ENCODE measurements around the gene SH3BP2.

The SH3BP2 gene

DNA sequence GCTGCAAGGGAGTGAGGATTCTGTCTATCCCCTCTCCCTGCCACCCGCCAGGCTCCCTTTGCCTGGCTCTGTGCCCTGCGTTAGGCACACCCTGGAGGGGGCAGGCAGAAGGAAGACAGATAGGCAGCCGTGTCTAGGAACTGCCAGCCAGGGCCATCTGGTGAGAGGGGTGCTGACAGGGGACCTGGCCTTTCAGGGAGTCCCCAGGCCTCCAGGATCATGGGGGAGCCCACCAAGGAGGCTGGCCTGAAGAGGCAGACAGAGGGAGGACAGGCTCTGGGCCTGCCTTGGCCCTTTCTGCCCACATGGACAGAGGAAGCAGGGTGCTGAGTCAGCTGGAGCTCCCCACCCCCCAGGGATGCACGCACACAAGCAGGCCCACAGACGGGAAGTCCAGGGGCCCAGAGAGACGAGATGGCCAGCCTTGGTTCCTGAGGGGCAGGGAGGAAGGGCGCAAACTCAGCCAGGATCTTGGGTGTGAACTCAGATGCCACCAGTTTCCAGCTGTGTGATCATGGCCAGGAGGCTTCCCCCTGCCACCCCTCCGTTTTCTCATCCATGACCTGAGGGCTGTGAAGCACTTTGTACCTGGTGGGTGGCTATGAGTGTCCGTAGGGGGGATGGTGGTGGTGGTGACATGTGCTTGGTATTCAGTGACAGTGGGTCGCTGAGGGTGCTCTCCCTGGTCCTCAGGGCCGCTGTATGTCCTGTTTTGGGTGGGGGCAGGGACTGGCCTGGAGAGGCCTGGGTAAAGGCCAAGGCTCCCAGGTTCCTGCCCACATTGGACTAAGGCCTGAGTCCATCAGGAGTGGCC is 1.8 kb downstream of the SH3BP2 start:
- Histone ChIP-seq H3K9me3 (ENCODE audit: control insufficient read depth, low read depth, low read length) (no peaks in the 10 kb centered on the region), H3K36me3 (ENCODE audit: control insufficient read depth, low read depth, low read length) (no peaks in the 10 kb centered on the region), H3K27ac (ENCODE audit: low read length) (no peak overlapping the region), H3K4me1 (ENCODE audit: control insufficient read depth, low read depth, low read length) (peaks cover 12% of the 10 kb centered on the region), H3K27me3 (ENCODE audit: control insufficient read depth, insufficient read depth, low read length) (peaks cover 28% of the 10 kb centered on the region), H3K9ac (ENCODE audit: low read length) (no peak overlapping the region), H3K4me3 (ENCODE audit: low read length) (no peak overlapping the region)

DNA sequence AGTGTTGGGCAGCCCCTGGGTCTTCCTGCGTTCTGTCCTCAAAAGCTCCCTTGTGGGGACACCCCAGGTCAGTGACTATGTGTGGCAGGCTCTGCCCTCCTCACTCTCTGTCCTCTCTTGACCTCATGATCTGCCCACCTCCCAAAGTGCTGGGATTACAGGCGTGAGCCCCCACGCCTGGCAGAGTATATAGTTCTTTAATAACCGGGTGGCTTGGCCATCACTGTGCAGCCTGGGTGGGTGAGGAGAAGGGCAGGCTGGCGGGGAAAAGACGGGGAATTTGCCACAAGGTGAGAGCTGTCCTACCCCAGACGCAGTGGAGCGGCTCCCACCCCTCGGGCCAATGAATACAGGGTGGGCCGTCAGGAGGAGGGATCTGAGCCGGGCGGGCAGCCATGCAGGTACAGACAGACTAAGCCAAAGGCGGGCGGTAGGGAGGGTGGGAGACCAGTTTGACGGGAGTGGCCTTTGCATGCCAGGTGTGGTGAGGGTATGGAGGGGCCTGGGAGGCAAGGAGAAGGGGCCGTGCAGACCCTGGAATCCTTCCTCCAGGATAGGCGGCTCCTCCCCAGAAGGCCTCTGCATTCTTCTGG is 2.5 kb downstream of the SH3BP2 start:
- no peaks in the 10 kb centered on the region for H3K36me3 ChIP-seq (ENCODE audit: control insufficient read depth, low read depth, low read length)
- H3K27ac ChIP-seq (ENCODE audit: low read length): no peak overlapping the region
- no peak overlapping the region for H3K9ac ChIP-seq (ENCODE audit: low read length)
- no peaks in the 10 kb centered on the region for H3K9me3 ChIP-seq (ENCODE audit: control insufficient read depth, low read depth, low read length)
- H3K4me1 ChIP-seq (ENCODE audit: control insufficient read depth, low read depth, low read length): peaks cover 12% of the 10 kb centered on the region
- peaks cover 28% of the 10 kb centered on the region for H3K27me3 ChIP-seq (ENCODE audit: control insufficient read depth, insufficient read depth, low read length)
- H3K4me3 ChIP-seq (ENCODE audit: low read length): no peak overlapping the region

DNA sequence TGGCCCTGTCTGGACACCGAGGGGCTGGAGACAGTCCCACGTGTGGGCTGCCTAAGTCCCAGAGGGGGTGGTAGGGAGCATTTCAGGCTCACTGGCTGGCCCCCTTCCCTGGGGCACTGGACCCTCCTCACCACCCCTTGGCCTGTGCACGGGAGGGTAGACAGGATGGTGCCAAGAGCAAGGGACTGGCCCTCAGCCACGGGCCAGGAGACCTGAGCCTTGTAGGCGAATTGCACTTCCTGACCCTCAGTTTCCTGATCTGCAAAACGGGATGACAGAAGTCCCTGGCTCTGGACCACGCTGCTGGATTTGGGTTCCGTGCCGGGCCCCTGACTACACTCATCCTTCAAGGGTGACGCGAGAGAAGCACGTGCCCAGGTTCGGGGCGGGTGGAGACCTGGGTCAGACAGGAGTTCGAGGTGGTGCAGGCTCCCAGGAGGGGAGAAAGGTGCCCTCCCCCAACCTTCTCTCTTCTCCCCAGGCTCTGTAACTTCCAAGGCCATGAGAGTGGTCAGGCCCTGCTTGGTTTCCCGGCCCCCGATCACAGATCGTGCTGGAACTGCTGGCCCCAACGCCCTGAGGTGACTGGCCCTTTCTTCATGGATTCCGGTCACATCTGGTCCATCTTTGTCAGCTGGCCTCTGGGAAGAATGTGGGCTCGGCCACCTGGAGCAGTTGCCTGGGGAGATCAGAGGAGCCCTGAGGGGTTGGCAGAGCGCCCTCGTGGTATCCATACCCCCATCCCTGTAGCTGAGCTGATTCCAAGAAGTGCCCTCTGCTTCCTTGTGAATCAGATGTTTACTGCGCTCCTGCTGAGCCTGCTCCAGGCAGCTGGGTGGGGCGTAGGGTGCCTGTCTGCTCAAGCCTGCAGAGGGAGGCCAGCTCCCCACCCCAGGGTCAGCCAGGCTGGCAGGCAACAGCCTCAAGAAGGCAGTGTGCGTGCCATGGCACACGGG is 3.3 kb downstream of the SH3BP2 start:
- no peaks in the 10 kb centered on the region for H3K36me3 ChIP-seq (ENCODE audit: control insufficient read depth, low read depth, low read length)
- no peak overlapping the region for H3K9ac ChIP-seq (ENCODE audit: low read length)
- no peak overlapping the region for H3K27ac ChIP-seq (ENCODE audit: low read length)
- H3K4me3 ChIP-seq (ENCODE audit: low read length): no peak overlapping the region
- peaks cover 15% of the 10 kb centered on the region for H3K4me1 ChIP-seq (ENCODE audit: control insufficient read depth, low read depth, low read length)
- H3K9me3 ChIP-seq (ENCODE audit: control insufficient read depth, low read depth, low read length): no peaks in the 10 kb centered on the region
- H3K27me3 ChIP-seq (ENCODE audit: control insufficient read depth, insufficient read depth, low read length): peaks cover 28% of the 10 kb centered on the region

DNA sequence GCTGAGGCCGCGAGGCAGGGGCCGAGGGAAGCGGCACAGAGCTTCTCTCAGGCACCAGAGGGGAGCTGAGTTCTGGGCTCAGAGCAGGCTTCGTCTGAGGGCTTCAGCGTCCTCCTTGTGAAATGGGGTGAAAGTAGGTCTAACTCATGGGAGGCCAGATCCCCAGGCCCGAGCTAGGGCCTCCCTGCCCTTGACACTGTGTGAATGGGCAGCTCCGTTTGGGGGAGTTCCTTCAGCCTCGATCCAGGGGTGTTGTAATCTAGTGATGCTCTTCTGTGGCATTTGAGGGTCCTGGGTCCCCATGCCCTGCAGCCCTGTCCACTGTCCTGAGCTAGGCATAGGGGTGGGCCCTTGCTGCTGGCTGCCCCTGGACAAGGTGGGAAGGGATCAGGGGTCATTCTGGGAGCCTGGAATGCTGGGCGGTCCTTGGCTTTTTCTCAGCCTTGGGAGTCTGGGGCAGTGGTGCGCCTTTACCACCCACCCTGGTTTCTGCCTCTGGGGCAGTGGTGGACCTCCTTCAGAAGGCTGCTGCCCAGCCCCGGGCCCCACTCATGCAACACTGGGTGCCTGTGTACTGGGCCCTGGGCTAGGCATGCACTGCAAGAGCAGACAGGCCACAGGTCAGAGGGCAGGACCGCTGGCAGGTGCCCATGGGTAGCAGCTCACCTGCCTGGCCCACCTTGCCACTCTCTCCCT is 4.1 kb downstream of the SH3BP2 start:
- Histone ChIP-seq H3K9ac (ENCODE audit: low read length) (no peak overlapping the region), H3K9me3 (ENCODE audit: control insufficient read depth, low read depth, low read length) (no peaks in the 10 kb centered on the region), H3K4me3 (ENCODE audit: low read length) (no peak overlapping the region), H3K4me1 (ENCODE audit: control insufficient read depth, low read depth, low read length) (peaks cover 11% of the 10 kb centered on the region), H3K27ac (ENCODE audit: low read length) (no peak overlapping the region), H3K27me3 (ENCODE audit: control insufficient read depth, insufficient read depth, low read length) (peaks cover 22% of the 10 kb centered on the region), H3K36me3 (ENCODE audit: control insufficient read depth, low read depth, low read length) (no peaks in the 10 kb centered on the region)

DNA sequence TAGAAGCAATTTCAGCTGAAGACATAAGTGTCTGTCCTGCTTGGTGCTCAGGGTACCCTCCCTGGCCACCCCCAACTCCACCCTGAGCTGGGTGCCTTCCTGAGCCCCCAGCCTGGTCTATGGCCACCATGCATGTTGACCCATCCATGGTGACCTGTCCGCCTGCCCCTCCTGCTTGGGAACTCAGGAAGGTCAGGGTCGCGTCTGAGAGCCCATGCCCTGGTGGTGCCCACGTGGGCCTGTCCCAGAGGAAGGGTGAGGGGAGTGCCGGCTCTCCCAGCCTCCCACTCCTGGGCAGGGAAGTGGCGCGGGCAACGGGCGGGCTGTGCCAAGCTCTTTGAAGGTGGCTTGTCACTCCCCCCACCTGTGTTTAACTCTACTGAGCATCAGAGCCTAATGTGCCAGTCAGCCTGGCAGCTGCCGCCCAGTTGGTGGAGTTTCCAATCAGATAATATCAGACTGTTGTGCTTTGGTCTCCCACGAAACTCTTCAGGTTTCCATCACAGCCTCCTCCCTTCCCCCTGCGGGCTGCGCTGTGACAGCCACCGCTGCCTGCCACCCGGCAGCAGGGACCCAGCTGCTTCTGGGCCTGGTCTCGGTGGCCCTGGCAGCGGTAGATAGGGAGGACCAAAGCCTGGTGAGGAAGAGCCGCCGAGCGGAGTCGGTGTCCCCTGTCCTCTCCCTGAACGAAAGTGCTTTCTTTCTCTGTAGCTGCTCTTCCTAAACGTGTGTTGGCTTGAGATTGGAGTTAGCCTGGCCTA is 4.8 kb downstream of the SH3BP2 start:
- no peak overlapping the region for H3K27ac ChIP-seq (ENCODE audit: low read length)
- H3K27me3 ChIP-seq (ENCODE audit: control insufficient read depth, insufficient read depth, low read length): peaks cover 16% of the 10 kb centered on the region
- no peak overlapping the region for H3K9ac ChIP-seq (ENCODE audit: low read length)
- no peaks in the 10 kb centered on the region for H3K36me3 ChIP-seq (ENCODE audit: control insufficient read depth, low read depth, low read length)
- peaks cover 8% of the 10 kb centered on the region for H3K4me1 ChIP-seq (ENCODE audit: control insufficient read depth, low read depth, low read length)
- no peaks in the 10 kb centered on the region for H3K9me3 ChIP-seq (ENCODE audit: control insufficient read depth, low read depth, low read length)
- H3K4me3 ChIP-seq (ENCODE audit: low read length): no peak overlapping the region

DNA sequence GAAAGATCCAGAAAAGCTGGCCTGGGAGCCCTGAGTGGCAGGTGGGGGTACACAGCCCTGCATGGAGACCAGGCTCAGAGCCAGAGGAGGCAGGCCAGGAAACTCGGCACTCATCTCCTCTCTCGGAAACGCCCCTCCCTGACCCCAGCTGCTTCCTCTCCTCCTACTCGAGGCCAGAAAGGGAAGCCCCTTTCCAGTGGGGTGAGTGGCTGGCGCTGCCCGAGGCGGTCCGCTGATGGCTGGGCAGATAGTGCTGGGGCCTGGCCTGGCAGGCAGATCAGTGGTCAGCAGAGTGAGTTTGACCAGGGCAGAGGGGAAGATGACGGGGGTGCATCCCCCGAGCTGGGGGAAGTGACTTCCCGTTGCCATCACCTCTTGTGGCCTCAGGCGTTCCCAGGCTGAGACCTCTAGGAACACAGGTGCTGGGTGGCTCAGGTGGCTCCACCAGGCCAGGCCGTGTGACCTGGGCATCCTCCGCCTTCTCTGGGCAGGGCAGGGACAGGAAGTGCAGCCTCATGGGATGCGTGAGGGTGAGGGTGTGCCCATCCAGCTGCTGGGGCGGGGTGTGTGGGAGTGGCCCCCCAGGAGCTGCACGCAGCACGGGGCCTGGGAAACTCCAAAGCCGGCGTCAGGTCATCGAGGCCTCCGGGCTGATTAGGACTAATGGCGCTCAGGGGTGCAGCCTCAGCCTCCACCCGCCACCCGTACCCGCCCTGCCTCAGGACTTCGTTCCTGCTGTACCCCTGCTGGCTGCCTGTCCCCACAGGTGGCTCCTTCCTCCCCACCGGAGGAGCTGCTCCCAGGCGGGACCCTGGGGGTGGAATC is 5.7 kb downstream of the SH3BP2 start:
- Histone ChIP-seq H3K36me3 (ENCODE audit: control insufficient read depth, low read depth, low read length) (no peaks in the 10 kb centered on the region), H3K27ac (ENCODE audit: low read length) (no peak overlapping the region), H3K27me3 (ENCODE audit: control insufficient read depth, insufficient read depth, low read length) (peaks cover 11% of the 10 kb centered on the region), H3K4me1 (ENCODE audit: control insufficient read depth, low read depth, low read length) (peaks cover 8% of the 10 kb centered on the region), H3K4me3 (ENCODE audit: low read length) (no peak overlapping the region), H3K9ac (ENCODE audit: low read length) (no peak overlapping the region), H3K9me3 (ENCODE audit: control insufficient read depth, low read depth, low read length) (no peaks in the 10 kb centered on the region)

DNA sequence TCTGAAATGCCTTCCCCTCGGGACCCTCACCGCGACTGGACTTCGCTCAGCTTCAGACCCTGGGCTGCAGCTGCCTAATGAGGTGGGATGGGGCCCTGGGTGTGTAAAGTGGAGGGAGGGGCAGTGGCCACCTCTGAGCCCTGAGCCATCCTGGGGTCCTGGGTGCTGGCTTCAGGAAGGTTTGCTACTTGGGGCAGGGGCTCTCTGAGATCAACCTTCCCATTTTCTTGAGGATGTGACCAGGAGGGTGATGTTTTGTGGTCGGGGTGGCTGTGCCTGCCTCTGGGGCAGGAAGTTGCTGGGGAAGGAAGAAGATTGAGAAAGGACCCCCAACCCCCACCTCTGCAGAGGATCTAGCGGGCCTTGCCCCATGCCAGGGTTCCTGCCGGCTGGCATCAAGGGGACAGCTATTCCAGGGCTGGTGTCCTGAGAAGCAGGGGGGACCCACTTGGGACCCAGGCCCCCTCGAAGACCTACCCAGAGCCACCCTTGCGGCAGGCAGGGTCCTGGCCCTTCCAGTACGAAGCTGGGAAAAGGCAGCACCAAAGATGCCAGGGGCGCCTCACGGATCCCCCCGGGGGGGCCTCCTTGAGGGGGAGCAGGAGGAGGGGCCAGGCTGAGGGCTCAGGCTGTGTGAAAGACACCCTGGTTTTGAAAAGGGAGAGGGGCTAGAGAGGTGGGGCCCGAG is 6.5 kb downstream of the SH3BP2 start:
- no peaks in the 10 kb centered on the region for H3K36me3 ChIP-seq (ENCODE audit: control insufficient read depth, low read depth, low read length)

DNA sequence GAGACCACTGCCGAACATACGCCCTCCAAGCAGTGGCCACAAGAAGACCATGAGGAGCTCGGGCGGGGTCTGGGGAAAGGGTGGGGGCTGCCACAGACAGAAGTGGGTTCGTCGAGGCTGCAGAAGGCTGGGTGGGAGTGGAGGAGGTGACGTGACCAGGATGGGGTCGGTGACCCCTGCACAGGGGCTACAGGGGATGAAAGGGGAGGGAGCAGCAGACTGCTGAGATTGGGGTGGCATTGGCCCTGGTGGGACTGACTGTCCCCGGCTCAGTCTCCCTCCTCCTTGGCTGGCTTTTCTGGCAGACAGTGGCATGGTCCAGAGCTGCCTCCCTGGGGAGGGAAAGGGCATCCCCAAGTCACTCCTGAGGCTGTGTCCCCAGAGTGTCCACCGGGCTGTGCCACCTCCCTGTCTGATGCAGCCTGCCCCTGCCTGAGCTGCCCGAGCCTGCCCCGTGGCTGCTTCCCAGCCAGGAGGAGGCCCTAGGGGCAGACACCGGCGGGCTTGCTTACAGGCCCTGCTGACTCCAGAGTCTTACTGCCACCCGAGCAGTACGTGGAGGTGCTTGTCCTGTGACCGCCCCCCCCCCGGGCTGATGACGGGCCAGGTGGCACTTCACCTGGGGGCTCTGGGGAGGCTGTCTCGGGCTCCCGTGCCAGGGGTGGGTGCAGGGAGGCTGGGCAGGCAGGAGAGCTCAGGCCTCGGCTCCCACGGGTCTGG is 7.2 kb downstream of the SH3BP2 start:
- Histone ChIP-seq H3K4me3 (ENCODE audit: low read length) (no peak overlapping the region), H3K9me3 (ENCODE audit: control insufficient read depth, low read depth, low read length) (no peaks in the 10 kb centered on the region), H3K27me3 (ENCODE audit: control insufficient read depth, insufficient read depth, low read length) (no peaks in the 10 kb centered on the region), H3K9ac (ENCODE audit: low read length) (no peak overlapping the region), H3K27ac (ENCODE audit: low read length) (no peak overlapping the region), H3K36me3 (ENCODE audit: control insufficient read depth, low read depth, low read length) (no peaks in the 10 kb centered on the region), H3K4me1 (ENCODE audit: control insufficient read depth, low read depth, low read length) (peaks cover 8% of the 10 kb centered on the region)

More for the DNA sequence above, 6.5 kb downstream of the SH3BP2 start:
- Histone ChIP-seq H3K4me1 (ENCODE audit: control insufficient read depth, low read depth, low read length) (peaks cover 8% of the 10 kb centered on the region), H3K9me3 (ENCODE audit: control insufficient read depth, low read depth, low read length) (no peaks in the 10 kb centered on the region), H3K27me3 (ENCODE audit: control insufficient read depth, insufficient read depth, low read length) (peaks cover 4% of the 10 kb centered on the region), H3K9ac (ENCODE audit: low read length) (no peak overlapping the region), H3K4me3 (ENCODE audit: low read length) (no peak overlapping the region), H3K27ac (ENCODE audit: low read length) (no peak overlapping the region)

DNA sequence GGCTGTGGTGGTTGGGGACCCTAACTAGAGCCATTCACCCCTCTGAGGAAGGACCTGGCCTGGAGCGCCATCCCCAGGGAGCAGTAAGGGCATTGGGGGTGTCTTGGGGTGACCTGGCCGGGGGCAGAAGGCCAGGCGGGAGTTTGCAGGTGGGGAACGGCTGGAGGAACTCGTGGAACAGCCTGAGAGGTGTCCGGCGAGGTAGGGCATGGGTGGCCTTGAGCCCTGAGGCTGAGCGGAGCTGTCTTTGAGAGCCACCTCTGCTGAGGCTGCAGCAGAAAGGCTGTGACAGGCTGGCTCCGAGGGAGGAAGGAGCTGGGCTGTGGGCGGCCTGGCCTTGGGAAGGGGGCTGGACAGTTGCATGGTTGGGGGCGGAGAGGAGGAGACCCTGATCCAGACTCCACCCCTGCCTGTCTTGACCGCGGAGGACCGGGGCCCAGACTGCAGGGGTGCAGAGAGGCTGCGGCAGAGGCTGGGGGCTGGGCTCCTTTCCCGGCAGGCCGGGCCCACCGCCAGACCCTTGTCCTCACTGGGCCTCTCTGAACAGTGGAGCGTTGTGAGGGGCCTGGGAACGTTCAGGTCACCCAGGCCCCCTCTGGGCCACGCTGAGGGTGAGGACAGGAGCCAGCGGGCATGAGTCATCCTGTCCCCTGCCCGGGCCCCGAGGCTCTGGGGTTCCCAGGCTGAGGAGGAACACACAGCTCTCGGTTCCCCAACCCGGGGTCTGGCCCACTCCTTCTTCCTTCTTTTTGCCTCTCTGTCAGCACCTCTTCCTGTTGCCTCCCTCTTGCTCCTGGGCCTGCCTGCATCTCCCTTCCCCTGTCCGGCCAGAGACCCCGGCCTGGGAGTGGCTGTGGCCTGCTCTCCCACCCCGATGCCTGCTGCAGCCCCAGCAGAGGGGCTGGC is 8.1 kb downstream of the SH3BP2 start:
- Histone ChIP-seq H3K27ac (ENCODE audit: low read length) (no peak overlapping the region), H3K9ac (ENCODE audit: low read length) (no peak overlapping the region)

More for the DNA sequence above, 8.1 kb downstream of the SH3BP2 start:
- Histone ChIP-seq H3K27me3 (ENCODE audit: control insufficient read depth, insufficient read depth, low read length) (no peaks in the 10 kb centered on the region), H3K4me3 (ENCODE audit: low read length) (no peak overlapping the region), H3K9me3 (ENCODE audit: control insufficient read depth, low read depth, low read length) (no peaks in the 10 kb centered on the region), H3K36me3 (ENCODE audit: control insufficient read depth, low read depth, low read length) (no peaks in the 10 kb centered on the region), H3K4me1 (ENCODE audit: control insufficient read depth, low read depth, low read length) (peaks cover 8% of the 10 kb centered on the region)
